HG03060 (cell line): ENCODE measurements around the gene ZDHHC14.
"Not testable (repeated sequence)": the region's sequence is repeated elsewhere in the genome, so short reads cannot be mapped to it uniquely, and the experiment has no call there.

Experiments
- ATAC-seq: cut with Tn5 transposase; IDR thresholded peaks from one replicate; pipeline ENCODE4 v1.9.1; 2021; ENCODE audit warnings: low read depth, moderate number of reproducible peaks; ENCODE audit not compliant: unreplicated experiment

The ZDHHC14 gene

GRCh38 chr6:157584036-157584435 is 203.0 kb downstream of the ZDHHC14 start:
- ATAC-seq: no peak

GRCh38 chr6:157585274-157586087 is 204.5 kb downstream of the ZDHHC14 start:
- ATAC-seq: no peak

DNA sequence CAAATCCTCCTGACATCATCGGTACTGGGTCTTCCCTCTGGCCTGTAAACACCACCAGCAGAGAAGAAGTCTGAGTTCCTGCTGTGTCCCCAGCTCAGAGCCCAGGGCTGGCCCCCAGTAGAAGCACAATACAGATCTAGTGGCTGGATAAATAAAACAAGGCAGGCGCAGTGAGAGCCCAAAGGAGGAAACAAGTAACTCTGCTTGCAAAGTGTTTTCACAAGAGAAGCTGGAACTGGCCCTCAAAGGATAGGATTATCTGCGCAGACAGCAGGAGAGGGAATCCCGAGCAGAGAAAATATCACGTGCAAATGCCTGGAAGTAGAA is 205.1 kb downstream of the ZDHHC14 start:
- no peak for ATAC-seq

DNA sequence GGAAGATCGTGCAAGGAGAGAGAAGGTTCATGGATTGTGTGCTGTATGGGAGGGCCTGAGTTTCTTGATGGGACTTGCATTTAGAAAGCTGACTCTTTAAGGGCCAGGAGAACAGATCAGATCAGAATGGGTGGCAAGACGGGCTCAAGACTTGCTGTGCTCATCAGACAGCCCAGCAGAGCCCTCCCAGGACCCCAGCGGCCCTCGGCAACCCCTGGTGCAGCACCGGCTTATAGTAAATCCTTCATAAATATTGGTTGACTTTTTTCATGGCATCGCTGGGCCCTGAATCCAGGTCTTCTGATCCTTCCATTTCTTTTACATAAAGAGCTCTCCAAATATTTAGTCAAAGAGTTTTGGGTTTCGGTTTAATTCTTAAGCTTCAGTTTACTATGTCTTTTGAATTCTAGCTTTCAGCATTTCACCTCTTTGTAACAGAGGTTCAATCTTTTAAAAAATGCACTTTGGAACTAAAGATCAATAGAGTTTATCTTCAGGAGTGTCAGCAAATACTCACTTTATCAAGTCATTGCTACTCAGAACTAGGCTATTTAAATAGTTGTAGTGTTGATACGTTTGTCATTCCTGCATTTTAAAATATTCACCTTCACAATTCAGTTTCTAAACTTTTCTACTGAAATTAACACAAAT is 205.6 kb downstream of the ZDHHC14 start:
- ATAC-seq: no peak

DNA sequence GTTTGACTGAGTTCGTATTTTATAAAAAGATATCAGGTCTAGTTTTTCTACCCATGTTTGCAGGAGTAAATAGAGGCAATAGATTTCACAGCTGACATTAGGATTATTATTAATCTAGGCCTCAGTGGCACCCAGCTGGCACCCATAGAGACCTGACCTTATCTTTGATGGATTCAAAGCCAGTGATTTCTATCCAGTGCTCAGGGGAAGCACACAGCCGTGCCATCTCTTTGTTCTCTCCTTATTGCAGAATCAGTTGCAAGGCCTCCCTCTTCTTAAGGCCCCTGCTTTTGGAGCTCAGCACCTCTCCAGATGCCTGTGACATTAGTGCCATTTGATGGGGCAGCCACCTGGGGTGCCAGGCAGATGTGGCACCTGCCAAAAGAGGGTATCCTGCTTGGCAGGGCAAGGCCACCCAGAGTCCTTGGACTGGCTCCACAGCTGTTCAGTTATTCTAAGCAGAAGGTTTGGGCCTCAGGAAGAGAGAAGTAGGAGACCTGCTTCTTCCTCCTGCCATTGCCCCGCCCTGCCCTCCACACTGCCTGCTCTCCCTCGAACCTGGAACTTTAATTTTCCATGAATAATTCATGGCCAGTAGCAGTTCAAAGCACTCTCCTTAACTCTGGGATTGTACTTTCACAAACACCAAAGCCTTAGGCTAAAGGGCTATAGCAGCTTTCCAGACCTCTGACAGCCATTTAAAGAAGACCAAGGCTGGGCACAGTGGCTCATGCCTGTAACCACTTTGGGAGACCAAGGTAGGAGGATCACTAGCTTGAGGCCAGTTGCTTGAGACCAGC is 206.3 kb downstream of the ZDHHC14 start:
- ATAC-seq: no peak

DNA sequence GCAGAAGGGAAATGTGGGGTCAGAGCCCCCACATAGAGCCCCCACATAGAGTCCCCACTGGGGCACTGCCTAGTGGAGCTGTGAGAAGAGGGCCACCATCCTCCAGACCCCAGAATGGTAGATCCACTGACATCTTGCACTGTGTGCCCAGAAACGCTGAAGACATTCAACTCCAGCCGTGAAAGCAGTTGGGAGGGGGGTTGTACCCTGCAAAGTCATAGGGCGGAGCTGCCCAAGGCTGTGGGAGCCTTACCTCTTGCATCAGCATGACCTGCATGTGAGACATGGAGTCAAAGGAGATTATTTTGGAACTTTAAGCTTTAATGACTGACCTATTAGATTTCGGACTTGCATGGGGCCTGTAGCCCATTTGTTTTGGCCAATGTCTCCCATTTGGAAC is 209.7 kb downstream of the ZDHHC14 start:
- ATAC-seq: not testable (repeated sequence)

DNA sequence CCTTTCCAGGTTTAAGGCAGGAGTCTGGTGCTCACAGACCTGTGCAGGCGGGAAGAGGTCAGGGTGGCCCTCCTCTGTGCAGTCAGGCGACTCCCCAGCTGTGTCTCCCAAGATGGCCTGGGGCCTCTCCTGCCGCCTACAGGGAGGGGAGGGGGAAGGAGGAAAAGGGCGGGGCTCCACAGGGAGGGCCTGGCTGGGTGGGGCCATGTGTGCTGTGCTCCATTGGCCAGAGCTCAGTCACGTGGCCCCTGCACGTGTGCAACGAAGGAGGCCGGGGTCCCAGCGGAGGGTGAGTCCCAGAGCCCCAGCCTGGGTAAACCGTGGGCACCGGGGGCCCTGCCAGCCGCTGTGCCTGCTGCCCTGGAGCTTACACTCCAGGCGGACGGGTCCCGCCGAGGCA is 211.6 kb downstream of the ZDHHC14 start:
- no peak for ATAC-seq

GRCh38 chr6:157592980-157593379 is 212.0 kb downstream of the ZDHHC14 start:
- no peak for ATAC-seq

- ATAC-seq: no peak
Measured at GRCh38 chr6:157593596-157593995, 212.6 kb downstream of the ZDHHC14 start.

GRCh38 chr6:157594292-157594691 is 213.3 kb downstream of the ZDHHC14 start:
- ATAC-seq: no peak

- no peak for ATAC-seq
Measured at GRCh38 chr6:157595768-157596167, 214.8 kb downstream of the ZDHHC14 start.

- no peak for ATAC-seq
Measured at GRCh38 chr6:157596461-157596860, 215.5 kb downstream of the ZDHHC14 start.

DNA sequence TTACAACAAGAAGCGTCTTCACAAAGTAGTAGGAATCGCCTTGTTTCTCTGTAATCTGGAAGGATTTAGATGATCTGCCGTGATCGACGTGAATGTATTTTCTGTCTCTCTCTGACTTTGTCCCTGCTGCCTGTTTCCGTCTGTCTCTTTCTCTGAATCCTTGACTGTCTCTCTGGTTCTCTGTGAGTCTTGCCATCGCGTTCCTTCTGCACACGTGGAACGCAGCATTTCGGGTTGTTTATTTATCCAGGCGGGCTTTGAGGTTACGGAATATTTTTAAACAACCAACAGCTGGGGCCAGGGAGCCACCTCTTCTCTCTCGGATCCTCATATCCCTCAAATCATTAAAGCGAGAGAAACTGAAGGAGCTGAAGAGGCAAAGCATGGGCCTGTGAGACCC is 215.9 kb downstream of the ZDHHC14 start:
- no peak for ATAC-seq

DNA sequence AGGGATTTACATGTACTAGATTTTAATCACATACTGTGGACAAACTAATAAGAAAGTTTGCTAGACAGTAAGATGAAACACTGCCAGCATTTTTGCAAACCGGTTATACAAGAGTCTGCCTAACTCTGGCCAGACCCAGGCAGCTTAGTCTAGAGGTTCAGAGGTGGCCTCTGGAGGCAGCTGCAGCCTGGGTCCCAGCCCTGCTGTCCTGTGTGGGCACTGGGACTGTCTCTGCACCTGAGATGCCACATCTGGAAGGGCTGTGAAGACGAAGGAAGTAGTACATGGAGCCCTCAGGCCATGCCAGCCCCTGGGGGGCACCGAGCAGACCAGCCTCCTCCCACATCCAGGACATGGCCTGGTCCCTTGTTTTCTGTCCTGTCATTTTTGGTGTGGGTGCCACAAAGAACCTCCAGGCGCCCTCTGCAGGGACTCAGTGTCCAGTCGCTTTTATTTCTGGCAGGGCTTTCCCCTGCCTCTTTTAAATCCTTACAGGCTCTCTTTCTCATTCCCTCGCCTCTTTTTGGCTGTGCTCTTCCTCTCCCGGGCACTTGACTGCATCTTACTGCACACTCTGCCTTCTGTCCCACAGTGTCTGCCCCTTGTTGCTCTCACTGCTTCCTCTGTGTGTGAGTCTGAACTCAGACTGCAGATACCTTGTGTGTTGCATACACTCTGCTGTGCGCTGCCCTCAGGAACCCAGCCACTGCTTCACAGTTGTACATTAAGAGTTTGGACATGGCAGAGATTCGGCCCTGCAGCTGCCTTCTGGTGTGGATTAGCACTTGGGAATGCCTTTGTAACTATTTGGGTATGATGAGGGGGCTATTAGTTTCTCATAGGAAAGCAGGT is 216.7 kb downstream of the ZDHHC14 start:
- ATAC-seq: no peak

DNA sequence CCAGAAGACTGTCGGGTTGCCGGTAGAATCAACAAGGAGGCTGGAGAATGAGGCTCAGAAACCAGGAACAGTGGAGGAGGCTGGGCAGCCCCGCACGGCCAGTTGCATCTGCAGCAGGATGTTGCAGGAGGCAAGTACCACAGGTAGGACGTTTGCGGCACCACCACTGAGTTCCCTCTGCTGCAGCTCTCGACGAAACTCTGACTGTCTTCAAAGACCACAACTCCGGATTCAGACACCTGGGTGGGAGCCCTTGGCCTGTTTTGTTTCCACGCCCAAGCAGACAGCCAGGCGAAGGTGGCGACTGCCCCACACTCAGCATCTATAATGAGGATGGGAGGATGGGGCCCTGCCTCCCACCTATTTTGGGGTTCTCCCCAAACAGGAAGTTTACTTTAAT is 218.2 kb downstream of the ZDHHC14 start:
- ATAC-seq: no peak

DNA sequence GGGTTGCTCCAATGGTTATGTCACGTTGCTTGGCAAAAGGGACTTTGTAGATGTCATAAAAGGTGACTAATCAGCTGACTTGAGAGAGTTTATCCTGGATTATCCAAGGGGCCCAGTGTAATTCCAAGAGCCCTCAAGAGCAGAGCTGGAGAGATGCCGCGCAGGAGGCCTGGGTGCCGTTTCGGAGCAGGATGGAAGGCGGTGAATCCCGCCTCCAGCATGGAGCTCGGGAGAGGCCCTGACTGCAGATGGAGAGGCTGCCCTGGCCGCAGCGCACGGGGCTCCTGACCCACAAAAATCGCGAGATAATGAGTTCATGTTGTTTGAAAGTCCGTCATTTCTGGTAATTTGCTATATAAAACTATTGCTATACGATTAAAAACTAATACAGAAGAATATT is 219.8 kb downstream of the ZDHHC14 start:
- no peak for ATAC-seq

DNA sequence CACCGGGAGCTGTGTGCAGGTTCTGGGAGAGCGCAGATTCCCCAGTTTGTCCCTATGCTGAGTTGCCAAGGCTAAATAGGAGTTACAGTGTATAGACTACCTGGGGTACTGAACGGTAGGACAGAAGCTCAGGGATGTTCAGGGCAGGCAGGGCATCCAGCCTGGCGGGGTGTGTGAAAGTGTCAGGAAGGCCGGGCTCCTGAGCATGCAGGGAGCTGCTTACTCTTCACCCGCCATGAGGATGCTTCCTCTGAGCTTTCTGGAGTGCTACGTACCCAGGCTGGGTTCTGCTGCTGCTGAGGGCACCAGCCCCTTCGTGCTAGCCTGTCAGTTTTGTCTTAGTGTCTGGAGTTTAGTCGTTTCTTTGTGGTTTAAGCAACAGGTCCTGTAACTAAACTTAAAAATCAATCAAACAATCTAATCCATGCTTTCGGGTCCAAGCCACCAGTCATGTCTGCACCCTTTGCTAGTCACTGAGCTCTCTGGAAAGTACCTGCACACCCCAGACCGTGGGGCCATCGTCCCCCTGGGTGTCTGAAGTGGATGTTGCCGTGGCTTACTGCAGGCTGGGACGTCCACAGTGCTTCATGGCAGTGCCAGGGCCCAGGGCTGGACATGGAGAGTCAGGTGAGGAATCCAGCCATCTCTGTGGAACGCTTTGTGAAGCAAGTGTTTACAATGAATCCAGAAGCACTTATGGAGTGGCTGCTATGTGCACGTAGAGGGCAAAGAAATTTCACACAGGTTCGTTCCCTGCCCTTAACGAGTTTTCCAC is 221.7 kb downstream of the ZDHHC14 start:
- no peak for ATAC-seq

DNA sequence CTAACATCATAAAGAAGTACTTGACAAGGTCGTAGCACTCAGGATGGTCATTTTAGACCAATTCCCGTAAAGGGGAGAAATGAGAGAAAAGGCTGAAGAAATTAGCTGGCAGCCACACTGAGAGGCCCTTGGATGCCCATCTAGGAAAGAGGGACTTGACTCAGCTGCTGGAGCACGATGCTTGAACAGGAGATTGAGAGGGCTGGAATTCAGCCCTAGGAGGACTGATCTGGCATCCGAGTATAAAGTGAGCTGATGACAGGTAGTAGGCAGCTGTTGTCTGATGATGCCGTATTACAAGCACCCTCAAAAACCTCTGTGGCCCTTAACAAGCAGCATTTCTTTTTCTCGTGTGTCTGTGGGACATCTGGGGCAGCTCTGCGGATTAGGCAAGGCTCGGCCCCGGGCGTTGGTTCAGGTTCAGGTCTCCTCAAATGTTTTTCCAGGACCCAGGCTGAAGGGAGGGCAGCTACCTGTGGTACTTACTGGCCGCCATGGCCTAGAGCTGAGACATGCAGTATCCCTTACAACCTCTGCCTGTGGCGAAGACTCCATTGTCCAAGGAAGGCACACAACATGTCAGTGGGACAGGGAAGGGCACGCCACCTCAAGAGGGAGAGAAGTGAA is 222.4 kb downstream of the ZDHHC14 start:
- no peak for ATAC-seq

DNA sequence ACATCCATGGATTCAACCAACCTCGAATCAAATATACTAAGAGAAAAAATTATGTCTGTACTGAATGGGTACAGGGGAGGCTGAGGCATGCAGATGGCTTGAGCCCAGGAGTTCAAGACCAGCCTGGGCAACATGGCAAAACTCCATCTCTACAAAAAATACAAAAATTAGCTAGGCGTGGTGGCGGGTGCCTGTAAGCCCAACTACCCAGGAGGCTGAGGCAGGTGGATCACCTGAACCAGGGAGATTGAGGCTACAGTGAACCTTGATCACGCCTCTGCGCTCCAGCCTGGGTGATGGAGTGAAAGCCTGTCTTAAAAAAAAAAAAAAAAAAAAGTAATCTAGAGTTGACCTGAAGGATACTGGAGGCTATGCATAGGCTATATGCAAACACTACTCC is 223.0 kb downstream of the ZDHHC14 start:
- no peak for ATAC-seq
